Lower leg skin (tissue), 4 donors: ENCODE data around the gene C1orf226. TPM values are rescaled to one million over a fixed set of nuclear protein-coding genes. Genes with fewer than 3 reads are reported as not detected.

Experiments used
- DNase-seq, 2 donors: peaks; one replicate each; pipeline ENCODE4 v3.0.0-alpha.2; 2019; ENCODE audit warnings: low spot score in 2 of 2
- H3K4me3 ChIP-seq: fragments of 200-600 bp; sonication (generic); 2 replicates; pipeline ENCODE4 v1.5.1; 2017; ENCODE audit warnings: mild to moderate bottlenecking, low read depth; ENCODE audit not compliant: poor library complexity, severe bottlenecking
- POLR2A ChIP-seq, 2 donors: fragments of 450-650 bp; IDR thresholded peaks; one replicate each; pipeline ENCODE4 v1.6.1; 2016 to 2017; ENCODE audit warnings: antibody characterized with exemption in 2 of 2, mild to moderate bottlenecking in 1 of 2, moderate library complexity in 1 of 2
- WGBS, 2 donors: methylation state at CpG; one replicate each; pipeline ENCODE4 v1.1.5; 2018; 5-methylcytosine and 5-hydroxymethylcytosine counted together
- intact Hi-C: fragments of 100-400 bp; cut with DNase I; formaldehyde crosslinking; loops from one replicate; pipeline ENCODE4 v1.15.0; 2023; ENCODE audit warnings: low total_unique reads
- total RNA-seq, 4 donors: library from RNA; depleted of rRNA; stranded (reverse); fragments of >200 nt; gene quantifications; one replicate each; pipeline ENCODE4 v1.1.0, GENCODE V29; 2016
- TF ChIP-seq, protein P1 (sequence below), 3 donors: fragments of 450-650 bp; IDR thresholded peaks; one replicate each; pipeline ENCODE4 v1.5.1; 2016; ENCODE audit warnings: antibody characterized with exemption in 3 of 3, mild to moderate bottlenecking in 3 of 3, moderate library complexity in 2 of 3

The C1orf226 gene
- total RNA-seq, 4 donors from 2014 or later: 3.7 to 14.4 (median 9.6) TPM

DNA sequence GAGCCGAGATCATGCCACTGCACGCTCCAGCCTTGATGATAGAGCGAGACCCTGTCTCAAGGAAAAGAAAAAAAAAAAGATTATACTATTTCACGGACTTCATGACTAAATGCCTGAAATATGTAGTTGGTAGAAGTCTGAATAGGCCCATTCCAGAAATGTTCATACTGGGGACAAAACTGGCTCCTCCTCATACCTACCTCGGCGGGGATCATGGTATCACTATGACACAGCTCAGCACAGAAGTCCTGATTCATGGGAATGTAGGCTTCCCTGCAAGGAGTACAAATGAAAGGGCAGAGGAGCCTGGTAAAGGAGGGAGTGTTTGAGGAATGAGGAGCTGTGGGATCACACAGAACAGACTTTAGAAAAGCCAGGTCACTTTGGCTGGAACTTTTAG is 9.9 kb upstream of the C1orf226 start:
- DNase-seq: peak in 1 of 2 donors; percentile 39
- TF ChIP-seq, protein P1, sequence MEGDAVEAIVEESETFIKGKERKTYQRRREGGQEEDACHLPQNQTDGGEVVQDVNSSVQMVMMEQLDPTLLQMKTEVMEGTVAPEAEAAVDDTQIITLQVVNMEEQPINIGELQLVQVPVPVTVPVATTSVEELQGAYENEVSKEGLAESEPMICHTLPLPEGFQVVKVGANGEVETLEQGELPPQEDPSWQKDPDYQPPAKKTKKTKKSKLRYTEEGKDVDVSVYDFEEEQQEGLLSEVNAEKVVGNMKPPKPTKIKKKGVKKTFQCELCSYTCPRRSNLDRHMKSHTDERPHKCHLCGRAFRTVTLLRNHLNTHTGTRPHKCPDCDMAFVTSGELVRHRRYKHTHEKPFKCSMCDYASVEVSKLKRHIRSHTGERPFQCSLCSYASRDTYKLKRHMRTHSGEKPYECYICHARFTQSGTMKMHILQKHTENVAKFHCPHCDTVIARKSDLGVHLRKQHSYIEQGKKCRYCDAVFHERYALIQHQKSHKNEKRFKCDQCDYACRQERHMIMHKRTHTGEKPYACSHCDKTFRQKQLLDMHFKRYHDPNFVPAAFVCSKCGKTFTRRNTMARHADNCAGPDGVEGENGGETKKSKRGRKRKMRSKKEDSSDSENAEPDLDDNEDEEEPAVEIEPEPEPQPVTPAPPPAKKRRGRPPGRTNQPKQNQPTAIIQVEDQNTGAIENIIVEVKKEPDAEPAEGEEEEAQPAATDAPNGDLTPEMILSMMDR (IDR thresholded peaks at IDR 0.05): no peak
- no peak for TF ChIP-seq POLR2A (IDR thresholded peaks at IDR 0.05)
- no peak overlapping the region for H3K4me3 ChIP-seq
- intact Hi-C loops: no loop called here
- WGBS, 2 donors: 65 to 79% methylated on average over 6 of the region's 6 CpGs

DNA sequence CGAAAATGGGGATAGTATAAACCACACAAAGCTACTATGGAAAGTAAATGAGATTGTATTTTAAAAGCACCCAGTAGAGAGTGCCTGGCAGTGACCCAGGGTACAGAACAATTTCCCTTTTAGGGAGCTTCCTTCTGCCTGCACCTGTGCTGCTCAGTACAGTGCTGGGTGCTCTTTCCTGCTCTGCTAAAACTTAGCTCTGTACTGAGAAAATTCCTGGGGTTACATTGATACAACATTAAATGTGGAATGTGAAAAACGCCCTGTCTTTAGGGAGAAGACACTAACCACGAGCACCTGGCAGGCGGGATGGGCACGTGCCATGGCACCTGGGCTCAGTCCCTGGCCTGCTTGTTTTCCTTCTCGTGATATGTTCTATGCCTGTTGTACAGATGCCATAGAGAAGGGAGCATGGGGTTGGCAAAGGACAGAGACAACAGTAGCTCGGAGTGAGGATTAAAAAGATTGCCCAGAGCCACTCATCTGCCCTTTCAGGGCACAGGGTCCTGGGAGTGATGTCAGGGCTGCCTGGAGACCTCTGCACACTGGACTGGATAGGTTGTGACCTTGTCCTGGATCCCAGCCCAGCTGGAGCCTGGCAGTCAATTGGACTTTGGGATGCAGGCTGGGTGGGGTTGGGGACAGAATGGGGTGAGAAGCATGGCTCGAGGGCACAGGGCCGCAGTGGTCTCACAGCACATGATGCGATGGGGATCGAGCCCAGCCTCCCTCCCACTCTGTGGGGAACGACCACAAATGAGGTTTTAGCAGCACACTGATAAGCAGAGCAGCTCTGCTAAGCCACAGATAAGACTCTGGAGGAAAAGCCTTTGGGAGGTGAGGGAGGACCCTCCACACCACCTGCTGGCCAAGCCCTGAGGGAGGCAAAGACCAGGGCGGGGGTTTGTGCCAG is 9.1 kb upstream of the C1orf226 start:
- H3K4me3 ChIP-seq: no peak overlapping the region
- TF ChIP-seq, protein P1 (IDR thresholded peaks at IDR 0.05): no peak
- no peak for TF ChIP-seq POLR2A (IDR thresholded peaks at IDR 0.05)
- intact Hi-C loops: no loop called here
- peak; percentile 63 to 86 for DNase-seq
- WGBS, 2 donors: 41 to 49% methylated on average over 13 of the region's 13 CpGs

- peak in 1 of 2 donors; percentile 49 for DNase-seq
- no peak overlapping the region for H3K4me3 ChIP-seq
- WGBS, 2 donors: 50 to 72% methylated on average over 1 of the region's 1 CpG
- no peak for TF ChIP-seq POLR2A (IDR thresholded peaks at IDR 0.05)
- TF ChIP-seq, protein P1 (IDR thresholded peaks at IDR 0.05): no peak
- intact Hi-C loops: no loop called here
Measured at GRCh38 chr1:162373072-162373427, 8.5 kb upstream of the C1orf226 start.

DNA sequence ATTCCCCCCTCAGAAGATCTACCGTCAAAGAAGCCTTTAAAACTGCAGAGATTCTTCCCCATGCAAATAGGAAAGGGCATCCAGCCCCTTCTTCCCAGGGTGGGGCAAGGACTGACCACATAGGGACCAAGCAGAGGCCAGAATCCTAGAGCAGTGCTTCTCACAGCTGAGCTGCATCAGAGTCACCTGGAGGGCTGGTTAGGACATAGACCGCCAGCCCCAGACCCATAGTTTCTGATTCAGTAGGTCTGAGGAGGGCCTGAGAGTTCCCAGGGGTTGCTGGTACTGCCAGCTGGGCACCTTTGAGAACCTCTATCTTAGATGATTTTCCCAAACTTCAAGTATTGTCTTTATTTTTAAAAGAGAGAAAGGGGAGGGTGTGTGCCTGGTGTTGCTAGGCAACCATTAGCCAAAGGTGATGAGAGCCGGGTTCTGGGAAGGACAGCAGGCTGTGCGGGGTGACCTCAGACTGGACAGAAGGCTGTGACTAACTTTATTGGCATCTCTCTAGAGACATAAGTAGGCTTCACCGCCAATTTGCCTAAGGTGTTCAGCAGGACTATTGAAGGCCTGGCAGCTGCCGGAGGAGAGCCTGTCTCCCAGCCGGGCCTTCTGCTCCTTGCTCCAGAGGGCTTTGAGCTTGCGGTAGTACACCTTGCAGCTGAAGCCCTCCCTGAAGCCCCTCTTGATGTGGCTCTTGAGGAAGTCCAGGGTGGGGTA is 7.8 kb upstream of the C1orf226 start:
- intact Hi-C loops: no loop called here
- no peak for TF ChIP-seq POLR2A (IDR thresholded peaks at IDR 0.05)
- TF ChIP-seq, protein P1 (IDR thresholded peaks at IDR 0.05): no peak
- no peak overlapping the region for H3K4me3 ChIP-seq
- DNase-seq: peak in 1 of 2 donors; percentile 66
- 76 to 89% methylated on average over 8 of the region's 8 CpGs for WGBS, 2 donors

GRCh38 chr1:162374406-162374805 is 7.1 kb upstream of the C1orf226 start:
- peak in 1 of 2 donors; percentile 76 for DNase-seq
- 87% methylated on average over 9 of the region's 9 CpGs for WGBS, 2 donors
- H3K4me3 ChIP-seq: no peak overlapping the region
- intact Hi-C loops: no loop called here
- TF ChIP-seq, protein P1 (IDR thresholded peaks at IDR 0.05): no peak
- no peak for TF ChIP-seq POLR2A (IDR thresholded peaks at IDR 0.05)
